ENCODE measurements around the gene SPIB.

SPIB gene

GRCh38 chr19:50447053-50447452, 28.3 kb downstream of the SPIB start:
- no peak for DNase-seq (ENCODE audit: low read depth)
- TF ChIP-seq CTCF (IDR thresholded peaks at IDR 0.05; ENCODE audit: low read length, missing control alignments): no peak
- no peak overlapping the region for H3K4me3 ChIP-seq (replicated peaks; ENCODE audit: low read depth, low read length)

- DNase-seq (ENCODE audit: low read depth): no peak
- TF ChIP-seq CTCF (IDR thresholded peaks at IDR 0.05; ENCODE audit: low read length, missing control alignments): no peak
- no peak overlapping the region for H3K4me3 ChIP-seq (replicated peaks; ENCODE audit: low read depth, low read length)
These were observed 29.0 kb downstream of the SPIB start for GRCh38 chr19:50447750-50448149.

- no peak for TF ChIP-seq CTCF (IDR thresholded peaks at IDR 0.05; ENCODE audit: low read length, missing control alignments)
- DNase-seq (ENCODE audit: low read depth): no peak
- H3K4me3 ChIP-seq (replicated peaks; ENCODE audit: low read depth, low read length): no peak overlapping the region
These were observed 30.6 kb downstream of the SPIB start for GRCh38 chr19:50449236-50449899.

DNA sequence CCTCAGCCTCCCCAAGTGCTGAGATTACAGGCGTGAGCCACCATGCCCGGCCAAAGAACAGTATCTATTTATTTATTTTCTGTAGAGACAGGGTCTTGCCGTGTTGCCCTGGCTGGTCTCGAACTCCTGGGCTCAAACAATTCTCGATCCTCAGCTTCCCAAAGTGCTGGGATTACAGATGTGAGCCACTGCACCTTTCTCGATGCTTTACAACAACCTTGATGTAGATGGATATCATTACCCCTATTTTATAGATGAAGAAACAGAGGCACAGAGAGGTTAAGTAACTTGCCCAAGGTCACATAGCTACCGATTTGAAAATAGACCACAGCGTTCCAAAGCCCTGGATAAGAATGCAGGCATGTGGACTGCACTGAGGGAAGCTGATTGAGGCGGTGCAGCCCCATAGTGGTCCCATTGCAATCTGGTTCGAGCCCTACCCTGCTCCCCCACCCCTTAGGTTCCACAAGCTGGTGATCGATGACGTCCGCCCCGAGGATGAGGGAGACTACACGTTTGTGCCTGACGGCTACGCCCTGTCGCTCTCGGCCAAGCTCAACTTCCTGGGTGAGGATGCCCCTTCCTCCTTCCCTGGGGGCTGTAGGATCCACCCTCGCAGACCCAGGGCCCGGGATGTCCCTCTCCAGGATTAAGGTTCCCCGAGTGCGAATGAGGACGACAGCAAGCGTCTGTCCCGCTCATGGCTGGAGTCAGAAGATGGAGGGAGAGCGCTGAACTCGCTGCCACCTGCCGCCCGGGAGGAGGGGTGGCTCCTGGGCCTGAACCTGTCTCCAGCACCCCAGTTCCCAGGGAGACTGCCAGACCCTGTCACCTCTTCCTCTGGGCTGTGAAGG, 31.9 kb downstream of the SPIB start:
- TF ChIP-seq CTCF (IDR thresholded peaks at IDR 0.05; ENCODE audit: low read length, missing control alignments): no peak
- no peak overlapping the region for H3K4me3 ChIP-seq (replicated peaks; ENCODE audit: low read depth, low read length)
- no peak for DNase-seq (ENCODE audit: low read depth)

GRCh38 chr19:50451223-50451534, 32.4 kb downstream of the SPIB start:
- TF ChIP-seq CTCF (IDR thresholded peaks at IDR 0.05; ENCODE audit: low read length, missing control alignments): no peak
- H3K4me3 ChIP-seq (replicated peaks; ENCODE audit: low read depth, low read length): no peak overlapping the region
- no peak for DNase-seq (ENCODE audit: low read depth)

DNA sequence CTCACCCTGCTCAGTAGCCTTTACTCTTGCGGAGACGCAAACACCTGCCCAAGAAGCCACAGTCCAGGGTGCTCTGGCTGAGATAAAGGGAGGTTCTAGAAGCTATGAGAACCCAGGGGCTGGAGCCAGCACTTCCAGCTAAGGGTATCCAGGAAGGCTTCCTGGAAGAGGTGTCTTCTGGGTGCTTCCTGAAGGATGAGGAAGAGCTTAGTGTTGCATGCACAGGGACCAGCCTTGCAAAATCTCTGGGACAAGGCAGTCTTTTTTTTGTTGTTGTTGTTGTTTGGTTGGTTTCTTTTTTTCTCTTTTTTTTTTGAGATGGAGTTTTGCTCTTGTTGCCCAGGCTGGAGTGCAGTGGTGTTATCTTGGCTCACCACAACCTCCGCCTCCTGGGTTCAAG, 34.5 kb downstream of the SPIB start:
- no peak for DNase-seq (ENCODE audit: low read depth)
- H3K4me3 ChIP-seq (replicated peaks; ENCODE audit: low read depth, low read length): no peak overlapping the region

More for the DNA sequence above, 34.5 kb downstream of the SPIB start:
- no peak for TF ChIP-seq CTCF (IDR thresholded peaks at IDR 0.05; ENCODE audit: low read length, missing control alignments)

Measured in fibroblast of pulmonary artery (primary cell).